ENCODE data around the gene SFXN3.

SFXN3 gene

DNA sequence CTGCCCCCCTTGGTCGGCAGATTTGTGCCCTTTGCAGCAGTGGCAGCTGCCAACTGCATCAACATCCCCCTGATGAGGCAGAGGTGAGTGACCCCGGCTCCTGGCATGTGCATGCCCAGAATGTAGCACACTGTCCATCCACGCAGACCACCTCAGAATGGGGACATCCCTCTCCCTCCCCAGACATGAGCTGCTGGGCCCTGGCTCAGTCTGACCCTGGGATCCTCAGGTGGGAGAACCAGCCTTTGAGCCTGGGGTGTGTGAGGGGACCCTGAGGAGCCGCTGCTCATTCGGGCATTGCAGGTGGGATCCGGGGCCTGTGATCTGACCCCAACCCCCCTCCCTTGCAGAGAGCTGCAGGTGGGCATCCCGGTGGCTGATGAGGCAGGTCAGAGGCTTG is 5.7 kb downstream of the SFXN3 start:
- DNase-seq, result no peak

GRCh38 chr10:101038484-101038883 is 7.5 kb downstream of the SFXN3 start:
- DNase-seq, result no peak

DNA sequence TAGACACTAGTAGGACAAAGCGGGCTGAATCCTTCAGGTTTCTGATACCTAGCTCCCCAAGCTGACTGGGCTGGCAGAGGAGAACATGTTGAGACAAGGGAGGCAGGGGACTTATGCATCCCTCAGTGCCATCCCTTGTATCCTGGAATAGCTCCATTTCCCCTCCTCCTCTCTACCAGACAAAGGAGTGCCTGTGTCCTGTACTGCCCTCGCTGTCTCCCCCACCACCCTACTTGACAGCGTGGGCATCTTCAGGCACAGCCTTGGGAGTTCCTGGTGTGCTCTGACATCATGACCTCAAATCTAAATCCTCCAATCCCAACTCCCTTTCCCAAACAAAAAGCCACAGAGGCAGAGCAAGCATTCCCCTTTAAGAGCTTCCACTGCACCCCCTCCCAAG is 9.0 kb downstream of the SFXN3 start:
- DNase-seq, result no peak

DNA sequence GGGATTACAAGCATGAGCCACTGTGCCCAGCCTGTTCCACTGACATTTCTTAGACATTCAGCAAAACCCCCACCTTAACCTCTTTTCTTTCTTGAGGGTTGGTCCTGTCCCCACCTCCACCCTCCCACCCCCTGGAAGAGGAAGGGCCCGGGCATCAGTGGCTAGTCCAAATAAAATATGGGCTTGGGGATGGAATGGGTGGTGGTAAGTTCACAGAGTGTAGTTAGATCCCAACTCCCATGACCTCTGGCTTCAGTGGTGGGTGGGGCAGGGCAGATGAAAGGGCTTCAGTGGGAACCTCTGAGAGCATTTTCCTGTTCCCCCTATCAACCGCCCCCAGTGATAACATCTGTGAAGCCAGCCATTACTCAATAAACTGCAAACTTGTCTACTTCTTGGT is 9.8 kb downstream of the SFXN3 start:
- DNase-seq, result no peak

GRCh38 chr10:101041252-101041761 is 10.3 kb downstream of the SFXN3 start:
- DNase-seq, result peak; percentile 53

GRCh38 chr10:101042118-101042517 is 11.1 kb downstream of the SFXN3 start:
- no peak for DNase-seq

- peak; percentile 76 for DNase-seq
Observed at GRCh38 chr10:101042667-101043362, 11.8 kb downstream of the SFXN3 start.

- no peak for DNase-seq
Observed at GRCh38 chr10:101043363-101043707, 12.3 kb downstream of the SFXN3 start.

DNA sequence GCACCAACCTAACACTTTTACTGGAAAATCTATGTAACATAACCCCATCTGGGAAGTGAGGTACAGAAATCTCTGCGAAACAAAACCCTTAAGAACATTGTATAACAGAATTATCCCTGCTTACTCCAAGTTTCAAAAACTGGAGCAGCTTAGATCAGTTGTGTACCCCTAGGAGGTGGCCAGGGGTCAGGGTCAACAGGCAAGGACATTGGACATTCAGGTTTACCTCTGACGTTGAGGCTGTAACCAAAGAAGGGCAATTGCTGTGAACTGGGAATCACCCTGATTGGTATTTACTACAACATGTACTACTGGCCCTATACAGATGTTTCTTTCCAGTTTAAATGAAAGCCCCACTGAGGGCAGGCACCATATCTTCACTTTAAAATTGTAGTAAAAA is 13.1 kb downstream of the SFXN3 start:
- no peak for DNase-seq

- no peak for DNase-seq
Observed at GRCh38 chr10:101046332-101047238, 15.6 kb downstream of the SFXN3 start.

DNA sequence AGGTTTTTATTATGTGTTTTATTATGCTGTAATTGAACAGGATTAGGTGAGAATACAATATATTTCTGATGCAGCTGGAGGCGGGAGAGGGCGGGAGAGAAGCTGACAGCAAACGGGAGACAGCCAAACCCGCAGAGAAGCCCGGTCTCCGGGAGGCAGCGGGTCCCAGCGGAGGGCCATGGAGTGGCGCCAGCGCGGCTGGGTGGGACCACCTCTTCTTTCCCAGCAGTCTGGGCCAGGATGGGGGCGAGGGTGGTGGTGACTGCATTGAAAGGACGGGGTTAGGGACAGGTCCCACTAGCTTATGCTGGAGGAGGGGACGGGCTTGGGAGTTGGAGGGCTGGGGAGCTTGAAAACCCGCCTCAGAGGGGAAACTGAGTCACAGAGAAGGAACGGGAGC is 16.2 kb downstream of the SFXN3 start:
- no peak for DNase-seq

- DNase-seq, result no peak
Observed at GRCh38 chr10:101047961-101048892, 17.2 kb downstream of the SFXN3 start.

- peak; percentile 71 for DNase-seq
Observed at GRCh38 chr10:101050208-101051069, 19.4 kb downstream of the SFXN3 start.

GRCh38 chr10:101052285-101052684 is 21.3 kb downstream of the SFXN3 start:
- DNase-seq, result no peak

DNA sequence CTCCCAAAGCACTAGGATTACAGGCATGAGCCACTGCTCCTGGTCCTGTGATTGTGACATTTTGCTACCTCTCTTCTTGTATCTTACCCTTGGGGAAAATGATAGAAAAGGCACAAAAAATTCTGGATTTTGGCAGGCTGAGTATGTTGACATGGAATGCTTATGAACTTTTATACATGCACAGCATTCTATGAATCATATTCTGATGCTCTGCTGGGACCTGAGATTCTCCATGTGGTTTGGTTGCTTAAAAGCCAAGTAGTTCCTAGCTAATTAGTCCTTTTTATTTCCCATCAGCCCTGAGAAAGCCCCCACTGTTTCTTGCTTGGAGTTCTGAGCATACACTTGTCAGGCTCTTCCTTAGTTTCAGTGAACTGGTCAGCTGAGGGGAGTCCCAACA is 22.5 kb downstream of the SFXN3 start:
- no peak for DNase-seq

DNA sequence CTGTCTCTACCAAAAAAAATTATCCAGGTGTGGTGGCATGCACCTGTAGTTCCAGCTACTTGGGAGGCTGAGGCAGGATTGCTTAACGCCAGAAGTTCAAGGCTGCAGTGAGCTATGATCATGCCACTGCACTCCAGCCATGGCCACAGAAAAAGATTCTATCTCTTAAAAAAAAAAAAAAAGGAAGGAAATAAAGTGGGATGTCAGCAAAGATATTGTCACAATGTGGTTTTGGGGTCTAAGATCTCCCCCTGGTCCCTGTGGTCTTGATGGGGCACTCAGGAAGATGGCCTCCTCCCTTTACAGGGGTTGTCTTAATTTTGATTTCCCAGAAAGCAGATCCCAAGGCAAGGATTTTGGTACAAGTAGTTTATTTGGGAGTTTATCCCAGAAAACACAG is 23.3 kb downstream of the SFXN3 start:
- DNase-seq, result no peak

GRCh38 chr10:101054876-101055275 is 23.8 kb downstream of the SFXN3 start:
- DNase-seq, result no peak

DNA sequence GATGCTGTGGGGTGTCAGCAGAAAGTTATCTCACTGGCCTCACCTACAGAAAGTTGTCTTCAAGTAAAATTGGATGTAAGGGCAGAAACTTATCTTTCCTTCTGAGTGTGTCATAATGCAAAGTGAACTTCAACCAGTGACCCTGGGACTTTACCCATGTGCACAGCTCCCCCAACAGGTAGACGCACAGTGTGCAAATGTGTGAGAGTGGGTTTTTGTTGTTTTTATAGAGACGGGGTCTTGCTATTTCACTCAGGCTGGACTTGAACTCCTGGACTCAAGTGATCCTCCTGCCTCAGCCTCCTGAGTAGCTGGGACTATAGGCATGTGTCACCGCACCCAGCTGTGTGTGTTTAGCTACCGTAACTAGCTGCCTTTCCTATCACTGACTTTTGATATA is 24.4 kb downstream of the SFXN3 start:
- DNase-seq, result no peak

- no peak for DNase-seq
Observed at GRCh38 chr10:101056365-101057151, 25.5 kb downstream of the SFXN3 start.

GRCh38 chr10:101060036-101060950 is 29.3 kb downstream of the SFXN3 start:
- DNase-seq, result peak; percentile 83

Data from activated effector memory CD4-positive, alpha-beta T cell treated with Interleukin-2 at 50 U/mL for 16 hours (primary cell).